Common myeloid progenitor, CD34-positive (primary cell): Measurements from ENCODE around the gene FUOM.
A peak's percentile ranks its signal among the peaks of the same experiment; 100 is the strongest.
"Not testable (repeated sequence)": the region's sequence is repeated elsewhere in the genome, so short reads cannot be mapped to it uniquely, and the experiment has no call there.

Experiments
- CTCF ChIA-PET: fragments of 350-600 bp; sonication (Branson Sonifier 250); formaldehyde crosslinking; loops from one replicate; lab custom pipeline; 2021; ENCODE audit warnings: antibody characterized with exemption; lab: Charles Lee
- POLR2A ChIA-PET: fragments of 350-600 bp; sonication (Branson Sonifier 250); formaldehyde crosslinking; loops from one replicate; lab custom pipeline; 2021; ENCODE audit warnings: antibody characterized with exemption; lab: Charles Lee
- DNase-seq, 3 donors: peaks; one replicate each; pipeline versions ENCODE4 v3.0.0 to v3.0.0-alpha.2; 2013
- H3K27ac ChIP-seq, 2 experiments: 1 replicate in 1 of 2; 2 replicates in 1 of 2; pipeline ENCODE4 v1.7.0; 2013; ENCODE audit warnings: inconsistent platforms in 2 of 2, low read length in 2 of 2, mild to moderate bottlenecking in 2 of 2, low read depth in 1 of 2, moderate library complexity in 1 of 2; ENCODE audit not compliant: severe bottlenecking in 2 of 2, insufficient read depth in 1 of 2, poor library complexity in 1 of 2
- H3K27me3 ChIP-seq, 5 experiments: replicated peaks in 2 of 5; 1 replicate in 3 of 5; 2 replicates in 2 of 5; pipeline versions ENCODE4 v1.6.1 to v1.7.0; 2013; ENCODE audit warnings: low read length in 4 of 5, mild to moderate bottlenecking in 2 of 5, moderate library complexity in 2 of 5, inconsistent platforms in 1 of 5; ENCODE audit not compliant: insufficient read depth in 5 of 5, control insufficient read depth in 4 of 5
- H3K36me3 ChIP-seq, 4 experiments: 1 replicate in 2 of 4; 2 replicates in 2 of 4; pipeline versions ENCODE4 v1.6.1 to v1.7.0; 2013; ENCODE audit warnings: low read length in 3 of 4, control low read depth in 1 of 4, mild to moderate bottlenecking in 1 of 4; ENCODE audit not compliant: control insufficient read depth in 4 of 4, insufficient read depth in 4 of 4
- H3K4me1 ChIP-seq, 4 experiments: 1 replicate in 3 of 4; 2 replicates in 1 of 4; pipeline versions ENCODE4 v1.6.1 to v1.7.1; 2013; ENCODE audit warnings: low read length in 3 of 4, mild to moderate bottlenecking in 3 of 4, control low read depth in 1 of 4, inconsistent platforms in 1 of 4, moderate library complexity in 1 of 4; ENCODE audit not compliant: control insufficient read depth in 4 of 4, insufficient read depth in 4 of 4; ENCODE audit errors: control extremely low read depth in 1 of 4
- H3K4me3 ChIP-seq, 7 experiments: 1 replicate in 4 of 7; 2 replicates in 3 of 7; pipeline versions ENCODE4 v1.5.1 to v1.7.0; 2013; ENCODE audit warnings: mild to moderate bottlenecking in 7 of 7, low read length in 6 of 7, moderate library complexity in 6 of 7, inconsistent platforms in 2 of 7, low read depth in 2 of 7, control low read depth in 1 of 7; ENCODE audit not compliant: insufficient read depth in 4 of 7, control insufficient read depth in 1 of 7; ENCODE audit errors: extremely low read depth in 1 of 7
- H3K9me3 ChIP-seq, 5 experiments: 1 replicate in 4 of 5; 2 replicates in 1 of 5; pipeline versions ENCODE4 v1.6.1 to v1.7.1; 2013; ENCODE audit warnings: low read length in 4 of 5, mild to moderate bottlenecking in 2 of 5, inconsistent platforms in 1 of 5, low read depth in 1 of 5, moderate library complexity in 1 of 5; ENCODE audit not compliant: control insufficient read depth in 4 of 5, insufficient read depth in 2 of 5; ENCODE audit errors: control extremely low read depth in 1 of 5
- WGBS: methylation state at CpG from one replicate; pipeline ENCODE4 v1.1.5; 2013; ENCODE audit not compliant: insufficient coverage; 5-methylcytosine and 5-hydroxymethylcytosine counted together

The FUOM gene

GRCh38 chr10:133320852-133321422, 36.9 kb downstream of the FUOM start:
- H3K4me3 ChIP-seq, H3K9me3 ChIP-seq, H3K27ac ChIP-seq, H3K36me3 ChIP-seq: not testable (repeated sequence)
- ChIA-PET POLR2A (interaction anchor here (0.7 kb wide), 1 partner anchor 15 kb away, joined by 5 read pairs; no protein-coding TSS in a partner anchor), CTCF (interaction anchor here (0.6 to 2.8 kb wide), 7 partner anchors 8 to 75 kb away, joined by 3 to 11 read pairs (median 5); no protein-coding TSS in a partner anchor)
- peaks cover 0 to 25% (median 5%) of the 10 kb centered on the region in 5 experiments for H3K27me3 ChIP-seq
- WGBS: 98% methylated on average over 6 of the region's 6 CpGs
- peak in 2 of 3 donors; percentile 42 to 49 for DNase-seq
- peaks cover 0 to 21% (median 11%) of the 10 kb centered on the region in 4 experiments for H3K4me1 ChIP-seq

- ChIA-PET POLR2A (no interaction called here), CTCF (interaction anchor here (0.7 to 2.8 kb wide), 4 partner anchors 37 to 72 kb away, joined by 3 to 10 read pairs (median 4); no protein-coding TSS in a partner anchor)
- peaks cover 0 to 2% (median 0%) of the 10 kb centered on the region in 5 experiments for H3K9me3 ChIP-seq
- H3K27ac ChIP-seq: no peak overlapping the region
- peaks cover 0 to 7% (median 1%) of the 10 kb centered on the region in 4 experiments for H3K4me1 ChIP-seq
- H3K4me3 ChIP-seq: peak overlapping the region in 6 of 7 experiments; percentile 19 to 73 (median 52)
- H3K27me3 ChIP-seq: peaks cover 0 to 12% (median 2%) of the 10 kb centered on the region in 5 experiments
- peak; percentile 69 to 74 (median 73) for DNase-seq
- 9% methylated on average over 36 of the region's 51 CpGs for WGBS
- H3K36me3 ChIP-seq: no peaks in the 10 kb centered on the region
These were observed 39.2 kb downstream of the FUOM start for GRCh38 chr10:133318494-133319127.

GRCh38 chr10:133316732-133317131, 41.1 kb downstream of the FUOM start:
- Histone ChIP-seq H3K27ac (no peak overlapping the region), H3K4me1 (peaks cover 0 to 7% (median 1%) of the 10 kb centered on the region in 4 experiments), H3K27me3 (peaks cover 0 to 12% (median 2%) of the 10 kb centered on the region in 5 experiments), H3K36me3 (peaks cover 0 to 15% (median 10%) of the 10 kb centered on the region in 4 experiments), H3K9me3 (peaks cover 0 to 2% (median 0%) of the 10 kb centered on the region in 5 experiments), H3K4me3 (no peak overlapping the region)
- no peak for DNase-seq
- ChIA-PET CTCF (no interaction called here), POLR2A (no interaction called here)
- no CpG with 5 or more reads among the region's 7 CpGs for WGBS

GRCh38 chr10:133316266-133316665, 41.6 kb downstream of the FUOM start:
- POLR2A ChIA-PET: no interaction called here
- peaks cover 0 to 12% (median 2%) of the 10 kb centered on the region in 5 experiments for H3K27me3 ChIP-seq

GRCh38 chr10:133315847-133316246, 42.0 kb downstream of the FUOM start:
- peaks cover 0 to 19% (median 14%) of the 10 kb centered on the region in 4 experiments for H3K36me3 ChIP-seq
- H3K27me3 ChIP-seq: peaks cover 0 to 11% (median 2%) of the 10 kb centered on the region in 5 experiments
- POLR2A ChIA-PET: no interaction called here
- no peak overlapping the region for H3K27ac ChIP-seq
- H3K4me3 ChIP-seq: no peak overlapping the region
- H3K4me1 ChIP-seq: peaks cover 0 to 7% (median 1%) of the 10 kb centered on the region in 4 experiments
- CTCF ChIA-PET: interaction anchor here (0.9 to 2.9 kb wide), 7 partner anchors 8 to 71 kb away, joined by 3 to 14 read pairs (median 3); no protein-coding TSS in a partner anchor
- DNase-seq: peak in 2 of 3 donors; percentile 48 to 54
- 91% methylated on average over 4 of the region's 5 CpGs for WGBS
- H3K9me3 ChIP-seq: peaks cover 0 to 1% (median 0%) of the 10 kb centered on the region in 5 experiments

More at GRCh38 chr10:133316266-133316665, 41.6 kb downstream of the FUOM start:
- Histone ChIP-seq H3K4me3 (no peak overlapping the region), H3K27ac (no peak overlapping the region), H3K4me1 (peaks cover 0 to 7% (median 1%) of the 10 kb centered on the region in 4 experiments), H3K36me3 (peaks cover 0 to 18% (median 14%) of the 10 kb centered on the region in 4 experiments), H3K9me3 (peaks cover 0 to 2% (median 0%) of the 10 kb centered on the region in 5 experiments)
- CTCF ChIA-PET: interaction anchor here (1.0 to 2.9 kb wide), 6 partner anchors 8 to 70 kb away, joined by 3 to 14 read pairs (median 3); no protein-coding TSS in a partner anchor
- WGBS: 77% methylated on average over 2 of the region's 9 CpGs
- no peak for DNase-seq

- ChIA-PET POLR2A (no interaction called here), CTCF (interaction anchor here (0.7 to 2.9 kb wide), 9 partner anchors 9 to 69 kb away, joined by 3 to 14 read pairs (median 3); no protein-coding TSS in a partner anchor)
- Histone ChIP-seq H3K9me3 (no peaks in the 10 kb centered on the region), H3K27me3 (peaks cover 0 to 10% (median 0%) of the 10 kb centered on the region in 5 experiments), H3K27ac (no peak overlapping the region), H3K36me3 (peaks cover 0 to 28% (median 20%) of the 10 kb centered on the region in 4 experiments), H3K4me1 (peaks cover 0 to 7% (median 1%) of the 10 kb centered on the region in 4 experiments), H3K4me3 (no peak overlapping the region)
- DNase-seq: no peak
- 93% methylated on average over 9 of the region's 12 CpGs for WGBS
These were observed 42.9 kb downstream of the FUOM start for GRCh38 chr10:133314911-133315310.
